Astrocyte of the spinal cord (primary cell): Measurements from ENCODE around the gene SMG6.

Source experiments
- DNase-seq: peaks from one replicate; pipeline ENCODE4 v3.0.0; 2011; ENCODE audit warnings: low read depth, low spot score
- H3K4me3 ChIP-seq: 2 replicates; pipeline ENCODE4 v1.5.1; 2011; ENCODE audit warnings: low read depth, mild to moderate bottlenecking, low read length, moderate library complexity
- CTCF ChIP-seq: IDR thresholded peaks from 2 replicates; pipeline ENCODE4 v1.5.1; 2012; ENCODE audit warnings: low read depth, mild to moderate bottlenecking, low read length, inconsistent platforms
- in situ Hi-C: cut with HindIII; loops from 2 replicates; pipeline ENCODE4 v1.10.0; 2017; ENCODE audit warnings: low sequenced_read_pairs

SMG6 gene

GRCh38 chr17:2214047-2214928 is 89.3 kb downstream of the SMG6 start:
- no peak for TF ChIP-seq CTCF
- DNase-seq: peak; percentile 93
- H3K4me3 ChIP-seq: peak overlapping the region; percentile 31
- in situ Hi-C loops: no loop called here

DNA sequence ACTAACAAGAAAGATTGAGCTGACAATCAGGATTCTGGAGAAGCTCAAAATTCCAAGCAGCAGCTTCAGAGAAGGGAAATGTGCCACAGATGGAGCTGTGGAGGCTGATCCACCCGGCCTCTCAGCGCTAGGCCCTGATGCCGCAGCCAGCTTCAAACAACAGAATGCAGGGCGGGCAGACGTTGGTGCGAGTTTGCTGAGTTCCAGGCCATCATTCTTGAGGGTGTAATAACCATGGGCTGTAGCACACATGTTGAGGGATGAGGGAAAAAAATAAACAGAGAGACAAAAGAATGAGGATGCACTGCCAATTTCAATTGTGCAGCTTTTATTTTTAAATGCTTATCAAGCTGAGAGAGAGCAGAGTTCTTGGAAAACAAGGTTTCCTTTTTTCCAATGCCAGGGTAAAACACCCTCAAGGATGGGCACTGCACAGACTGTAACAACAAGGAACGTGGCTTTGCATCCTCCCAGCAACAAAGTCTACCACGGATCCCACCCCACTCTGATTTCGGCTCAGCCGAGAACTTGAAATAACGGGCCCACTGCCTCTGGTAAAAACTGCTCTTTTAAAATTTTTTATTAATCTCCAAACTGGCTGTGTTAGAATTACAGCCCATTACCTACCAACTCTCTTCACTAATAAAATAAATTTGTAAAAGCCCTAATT is 90.2 kb downstream of the SMG6 start:
- TF ChIP-seq CTCF: no peak
- H3K4me3 ChIP-seq: peak overlapping the region; percentile 31
- DNase-seq: peak; percentile 66
- in situ Hi-C loops: no loop called here

DNA sequence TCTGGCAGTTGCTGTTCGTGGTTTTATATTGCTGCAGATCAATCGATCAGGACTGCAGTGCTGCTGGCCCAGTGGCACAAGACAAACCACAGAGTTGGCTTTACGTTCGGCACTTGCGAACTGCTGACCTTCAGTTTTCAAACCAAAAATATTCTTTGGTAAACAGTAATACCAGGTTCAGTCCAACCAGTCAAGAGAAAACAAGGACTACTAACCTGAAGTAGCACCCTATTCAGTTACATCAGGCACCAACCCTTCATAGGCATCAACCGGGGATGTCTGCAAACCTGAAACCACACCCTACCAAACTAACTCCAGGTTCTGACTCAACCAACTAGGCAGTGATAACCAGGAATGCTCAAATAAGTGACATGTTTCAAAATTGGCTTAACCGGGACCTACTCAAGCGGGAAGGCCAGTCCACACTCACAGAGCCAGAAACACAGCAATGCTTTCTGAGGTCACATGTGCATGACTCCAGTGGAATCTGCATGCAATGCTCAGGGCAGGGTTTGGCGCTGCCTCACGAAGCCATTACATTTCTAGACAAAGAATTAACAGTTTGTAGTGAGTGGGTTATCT is 91.1 kb downstream of the SMG6 start:
- peak; percentile 71 for DNase-seq
- H3K4me3 ChIP-seq: peak overlapping the region; percentile 31
- no peak for TF ChIP-seq CTCF
- in situ Hi-C loops: no loop called here

- no peak overlapping the region for H3K4me3 ChIP-seq
- TF ChIP-seq CTCF: no peak
- no peak for DNase-seq
- in situ Hi-C loops: no loop called here
These were observed 91.8 kb downstream of the SMG6 start for GRCh38 chr17:2211661-2212399.

DNA sequence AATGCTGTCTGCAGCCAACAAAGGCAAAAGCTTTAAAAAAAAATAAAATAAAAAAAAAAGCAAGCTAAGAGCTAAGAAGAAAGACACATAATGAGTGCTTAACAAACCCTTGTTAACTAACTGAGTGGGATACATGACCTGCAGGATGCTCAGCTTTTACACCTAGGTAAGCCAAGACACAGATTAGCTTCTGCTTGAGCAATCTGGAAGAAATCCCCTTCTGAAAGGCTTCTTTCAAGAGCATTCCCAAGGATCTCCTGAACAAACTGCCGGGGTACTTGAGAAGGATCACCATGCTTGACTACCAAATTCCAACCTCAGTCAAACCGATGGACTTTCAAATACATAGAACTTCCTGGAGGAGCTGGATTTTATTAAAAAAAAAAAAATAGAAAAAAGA is 92.9 kb downstream of the SMG6 start:
- in situ Hi-C loops: no loop called here

More for the DNA sequence above, 92.9 kb downstream of the SMG6 start:
- no peak overlapping the region for H3K4me3 ChIP-seq
- TF ChIP-seq CTCF: no peak
- DNase-seq: no peak
